Central memory CD4-positive, alpha-beta T cell (primary cell): ENCODE data around the gene NHEJ1.

Experiments
- DNase-seq: peaks from one replicate; pipeline ENCODE4 v3.0.0; 2022

Gene NHEJ1

DNA sequence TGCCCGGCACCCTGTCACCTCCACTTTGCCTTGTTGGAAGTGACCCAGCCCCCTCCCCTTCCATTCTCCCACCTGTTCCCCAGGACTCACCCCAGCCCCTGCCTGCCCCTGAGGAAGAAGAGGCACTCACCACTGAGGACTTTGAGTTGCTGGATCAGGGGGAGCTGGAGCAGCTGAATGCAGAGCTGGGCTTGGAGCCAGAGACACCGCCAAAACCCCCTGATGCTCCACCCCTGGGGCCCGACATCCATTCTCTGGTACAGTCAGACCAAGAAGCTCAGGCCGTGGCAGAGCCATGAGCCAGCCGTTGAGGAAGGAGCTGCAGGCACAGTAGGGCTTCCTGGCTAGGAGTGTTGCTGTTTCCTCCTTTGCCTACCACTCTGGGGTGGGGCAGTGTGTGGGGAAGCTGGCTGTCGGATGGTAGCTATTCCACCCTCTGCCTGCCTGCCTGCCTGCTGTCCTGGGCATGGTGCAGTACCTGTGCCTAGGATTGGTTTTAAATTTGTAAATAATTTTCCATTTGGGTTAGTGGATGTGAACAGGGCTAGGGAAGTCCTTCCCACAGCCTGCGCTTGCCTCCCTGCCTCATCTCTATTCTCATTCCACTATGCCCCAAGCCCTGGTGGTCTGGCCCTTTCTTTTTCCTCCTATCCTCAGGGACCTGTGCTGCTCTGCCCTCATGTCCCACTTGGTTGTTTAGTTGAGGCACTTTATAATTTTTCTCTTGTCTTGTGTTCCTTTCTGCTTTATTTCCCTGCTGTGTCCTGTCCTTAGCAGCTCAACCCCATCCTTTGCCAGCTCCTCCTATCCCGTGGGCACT lies 21.9 kb upstream of the NHEJ1 start:
- DNase-seq = no peak

DNA sequence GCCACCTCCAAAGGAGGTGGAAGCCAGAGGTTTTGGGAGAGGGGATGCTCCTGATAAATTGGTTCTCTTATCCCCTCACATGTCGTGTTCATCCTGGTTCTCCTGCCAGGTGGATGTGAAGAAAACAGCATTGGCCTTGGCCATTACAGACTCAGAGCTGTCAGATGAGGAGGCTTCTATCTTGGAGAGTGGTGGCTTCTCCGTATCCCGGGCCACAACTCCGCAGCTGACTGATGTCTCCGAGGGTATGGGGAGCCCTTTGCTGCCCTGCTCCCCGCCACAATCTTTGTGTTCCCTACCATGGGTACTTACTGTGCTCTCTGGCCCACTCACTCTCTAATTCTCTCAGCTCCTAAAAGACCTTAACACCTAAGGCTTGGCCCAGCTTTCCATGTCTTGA lies 20.9 kb upstream of the NHEJ1 start:
- no peak for DNase-seq

DNA sequence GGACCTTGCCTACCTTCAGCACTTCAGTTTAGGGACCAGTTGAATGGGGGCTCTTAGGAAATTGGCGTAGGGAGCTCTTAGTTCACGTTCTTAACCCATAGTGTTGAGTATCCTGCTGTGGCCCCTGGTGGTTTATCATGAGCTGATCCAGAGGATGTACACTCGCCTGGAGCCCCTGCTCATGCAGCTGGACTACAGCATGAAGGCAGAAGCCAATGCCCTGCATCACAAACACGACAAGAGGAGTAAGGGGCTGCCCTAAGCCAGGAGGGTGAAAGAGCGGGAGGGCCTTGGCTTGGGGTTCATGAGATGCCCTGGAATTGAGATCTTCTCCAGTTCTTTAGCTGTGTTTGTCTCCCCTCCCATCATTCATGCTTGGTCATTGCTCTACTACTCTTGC lies 20.3 kb upstream of the NHEJ1 start:
- DNase-seq = no peak

DNA sequence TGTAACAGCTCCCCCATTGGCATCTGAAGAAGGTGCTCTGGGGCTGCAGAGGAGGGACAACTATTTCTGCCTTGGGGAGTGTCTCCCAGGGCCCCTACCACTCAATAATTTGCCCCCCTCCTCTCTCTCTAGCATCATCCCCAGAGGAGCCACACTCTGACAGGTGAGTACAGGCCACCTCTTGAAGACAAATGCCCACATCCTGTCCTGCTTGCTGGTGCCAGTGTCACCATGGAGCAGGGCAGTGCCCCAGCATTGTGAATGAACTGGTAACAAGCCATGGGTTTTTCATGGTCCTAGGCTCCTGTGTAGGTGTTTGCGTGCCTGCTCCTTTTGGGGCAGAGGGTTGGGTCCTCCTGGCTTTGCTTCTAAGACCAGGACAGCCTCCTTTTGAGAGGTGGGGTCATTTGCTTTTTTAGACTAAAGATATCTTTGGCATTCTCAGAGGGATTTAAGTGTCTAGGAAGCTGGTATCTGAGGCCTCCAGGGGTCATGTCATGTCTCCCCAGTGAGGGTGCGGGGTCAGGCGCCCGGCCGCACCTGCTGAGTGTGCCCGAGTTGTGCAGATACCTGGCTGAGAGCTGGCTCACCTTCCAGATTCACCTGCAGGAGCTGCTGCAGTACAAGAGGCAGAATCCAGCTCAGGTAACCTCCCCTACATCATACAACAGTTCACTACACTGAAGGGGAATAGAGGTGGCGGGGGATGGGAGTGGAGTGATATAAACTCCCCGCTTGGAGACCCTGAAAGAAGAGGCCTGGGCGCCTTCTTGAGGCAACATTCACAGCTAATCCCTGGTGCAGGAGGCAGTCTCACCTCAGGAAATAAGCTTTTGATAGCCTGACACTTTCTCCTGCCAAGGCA lies 19.2 kb upstream of the NHEJ1 start:
- no peak for DNase-seq

DNA sequence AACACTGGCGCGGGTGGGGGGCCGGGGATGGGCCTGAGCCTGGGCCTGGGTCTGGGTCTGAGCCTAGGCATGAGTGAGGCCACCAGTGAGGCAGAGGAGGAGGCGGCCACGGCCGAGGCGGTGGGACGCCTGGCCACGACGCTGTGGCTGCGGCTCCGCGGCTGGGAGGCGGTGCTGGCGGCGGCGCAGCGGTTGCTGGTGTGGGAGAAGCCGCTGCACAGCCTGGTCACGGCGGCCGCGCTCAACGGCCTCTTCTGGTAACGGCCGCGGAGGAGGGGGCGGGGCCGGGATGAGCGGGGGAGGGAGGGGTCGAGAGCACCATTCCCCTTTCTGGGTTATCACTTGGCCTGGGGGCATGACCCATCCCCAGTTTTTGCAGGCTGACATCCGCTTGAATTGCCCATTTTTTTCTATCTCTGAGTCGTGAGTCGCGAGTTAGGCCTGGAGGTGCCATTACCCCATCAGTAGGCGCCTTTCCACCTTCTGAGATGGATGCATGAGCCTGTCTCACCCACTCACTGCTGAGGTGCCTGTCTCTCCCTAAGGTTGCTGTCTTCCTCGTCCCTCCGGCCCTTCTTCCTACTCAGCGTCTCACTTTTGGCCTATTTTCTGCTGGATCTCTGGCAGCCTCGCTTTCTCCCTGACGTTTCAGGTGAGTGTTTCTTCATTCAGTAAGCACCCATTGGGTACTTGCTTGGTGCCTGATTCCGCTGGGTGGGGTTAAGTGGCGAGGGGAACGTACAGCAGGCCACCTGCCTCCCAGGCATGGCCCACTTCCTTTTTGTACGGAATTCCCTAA lies 18.0 kb upstream of the NHEJ1 start:
- peak; percentile 35 for DNase-seq

DNA sequence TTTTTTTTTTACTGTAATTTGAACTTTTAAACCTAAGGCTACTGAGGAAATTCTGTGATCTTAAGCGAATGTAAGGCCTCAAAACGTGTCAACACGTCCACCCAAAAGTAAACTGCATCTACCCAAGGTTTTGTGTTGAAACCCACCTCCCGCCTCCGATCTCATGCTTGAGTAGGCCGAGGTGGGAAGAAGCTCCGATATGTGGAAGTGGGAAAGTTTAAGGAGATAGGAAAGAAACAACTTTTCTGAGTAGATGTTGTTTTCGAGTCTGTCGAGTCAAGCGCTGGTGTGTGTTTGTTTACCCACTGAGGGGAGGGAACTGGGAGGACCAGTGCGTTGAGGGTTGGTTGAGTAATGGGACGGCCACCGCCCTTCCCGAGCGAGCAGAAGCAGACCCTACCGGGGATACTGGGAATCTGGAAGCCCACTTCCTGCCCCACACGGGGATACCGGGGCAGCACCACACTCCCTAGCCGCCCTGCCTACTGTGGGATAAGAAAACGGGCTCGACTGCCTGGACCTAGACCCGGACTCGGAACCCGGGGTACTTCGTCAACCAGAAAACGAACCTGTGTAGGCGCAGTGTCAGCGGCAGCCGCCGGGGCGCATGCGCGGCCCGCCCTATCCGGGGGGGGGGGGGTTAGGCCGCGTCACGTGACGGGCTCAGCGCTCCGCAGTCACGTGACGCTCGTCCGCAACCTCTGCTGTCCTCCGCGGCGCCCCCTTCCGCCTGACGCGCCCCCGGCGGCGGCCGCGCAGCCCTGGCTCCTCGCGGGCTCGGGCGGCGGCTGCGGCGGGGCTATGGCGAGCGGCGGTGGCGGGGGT lies 17.1 kb upstream of the NHEJ1 start, which contains the start of gene RETREG2:
Gene RETREG2, plus strand, starts transcription at position 724 of the 825 bp plus-strand sequence. Its CDS starts 78 bp downstream, at position 802.
- peak; percentile 85 for DNase-seq

DNA sequence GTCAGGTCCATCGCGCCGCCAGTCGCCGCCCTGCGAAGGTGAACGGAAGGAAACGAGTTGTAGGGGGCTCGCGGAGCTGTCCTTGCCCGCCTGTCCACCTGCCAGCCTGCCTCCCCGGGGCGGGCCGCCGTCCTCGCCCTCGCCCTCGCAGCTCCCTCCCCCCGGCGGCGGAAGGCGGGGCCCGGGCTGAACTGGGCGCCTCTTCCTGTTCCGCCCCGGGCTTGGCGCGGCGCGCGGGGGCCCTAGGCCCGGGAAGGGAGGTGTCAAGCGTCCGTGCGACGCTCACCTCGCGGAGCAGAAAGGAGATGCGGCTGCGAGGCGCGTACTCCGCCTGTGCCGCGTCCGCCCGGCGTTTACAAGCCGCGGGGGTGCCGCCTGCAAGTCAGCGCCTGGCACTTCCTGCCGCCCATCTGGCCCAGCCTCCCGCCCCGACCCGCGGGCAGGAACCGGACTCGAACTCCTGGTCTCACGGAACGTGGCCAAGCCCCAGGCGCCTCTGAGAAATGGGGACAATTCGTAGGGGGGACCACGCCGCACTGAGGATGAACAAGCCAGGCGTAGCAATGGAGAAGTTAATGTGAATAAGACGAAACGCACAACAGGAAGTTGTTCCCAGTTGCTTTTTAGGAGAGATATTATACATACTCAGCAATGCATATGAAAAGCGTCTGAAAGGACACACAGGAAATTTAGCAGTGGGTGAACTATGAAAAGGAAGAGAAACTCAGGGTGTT lies 16.4 kb upstream of the NHEJ1 start, which contains the start of gene CNPPD1:
Gene CNPPD1, minus strand, starts transcription at position 108 of the 734 bp plus-strand sequence. Its CDS starts 97 bp downstream, at position 11.
- DNase-seq = peak; percentile 89

DNA sequence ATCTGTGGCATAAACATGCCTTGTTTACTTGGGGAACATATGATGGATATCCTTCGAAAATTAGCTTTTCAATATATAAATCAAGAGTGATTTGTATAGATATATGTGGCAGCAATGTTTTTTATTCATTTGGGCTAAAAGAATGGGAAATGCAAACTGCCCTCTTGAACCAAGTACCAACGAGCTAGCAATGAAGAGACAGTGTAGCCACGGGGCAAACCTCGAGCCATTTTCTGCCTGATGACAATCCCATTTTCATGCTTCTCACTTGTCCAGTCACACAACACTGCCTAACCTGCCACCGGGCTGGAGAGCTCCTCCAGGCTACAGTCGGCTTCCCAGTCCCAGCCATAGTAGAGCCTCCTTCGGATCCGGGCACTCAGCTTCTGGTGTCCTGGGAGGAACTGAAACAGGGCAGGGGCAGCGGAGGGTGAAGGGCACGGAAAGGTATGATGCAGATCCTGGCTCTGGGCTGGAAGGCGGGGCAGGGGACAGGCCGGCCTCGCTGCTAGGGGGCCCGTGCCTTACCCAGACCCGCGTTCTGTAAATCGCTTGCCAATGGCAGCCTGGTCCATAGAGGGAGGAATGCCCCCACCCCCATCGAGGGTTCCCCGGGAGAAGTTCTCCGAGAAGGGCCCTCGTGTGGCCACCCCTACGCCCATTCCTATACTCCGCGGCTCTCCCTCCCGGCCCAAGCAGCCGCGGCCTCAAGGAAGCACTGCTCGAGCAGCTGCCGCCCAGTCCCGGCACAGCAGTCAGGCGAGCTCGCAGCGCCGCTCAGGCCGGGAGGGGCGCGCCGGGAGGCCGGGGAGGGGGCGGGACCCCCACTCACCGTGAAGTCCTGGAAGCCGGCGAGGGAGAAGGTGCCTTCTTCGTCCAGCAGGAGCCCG lies 15.6 kb upstream of the NHEJ1 start:
- peak; percentile 8 for DNase-seq

DNA sequence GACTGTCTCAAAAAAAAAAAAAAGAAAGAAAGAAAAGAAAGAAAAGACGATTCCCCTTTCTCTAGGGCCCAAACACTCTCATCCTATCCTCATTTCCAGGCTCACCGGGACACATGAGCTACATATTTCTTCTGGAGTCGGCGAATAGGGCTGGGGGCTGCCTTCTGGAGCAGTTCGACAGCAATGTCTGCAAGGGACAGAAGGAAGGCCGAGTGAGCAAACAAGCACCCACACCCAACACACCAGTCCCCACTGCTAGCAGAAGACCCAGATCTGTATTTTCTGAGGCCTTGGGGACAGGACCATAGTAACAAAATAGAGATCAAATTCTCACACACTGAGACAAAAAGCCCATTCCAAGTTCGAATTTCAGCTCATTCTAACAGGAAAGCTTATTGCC lies 14.9 kb upstream of the NHEJ1 start:
- no peak for DNase-seq

DNA sequence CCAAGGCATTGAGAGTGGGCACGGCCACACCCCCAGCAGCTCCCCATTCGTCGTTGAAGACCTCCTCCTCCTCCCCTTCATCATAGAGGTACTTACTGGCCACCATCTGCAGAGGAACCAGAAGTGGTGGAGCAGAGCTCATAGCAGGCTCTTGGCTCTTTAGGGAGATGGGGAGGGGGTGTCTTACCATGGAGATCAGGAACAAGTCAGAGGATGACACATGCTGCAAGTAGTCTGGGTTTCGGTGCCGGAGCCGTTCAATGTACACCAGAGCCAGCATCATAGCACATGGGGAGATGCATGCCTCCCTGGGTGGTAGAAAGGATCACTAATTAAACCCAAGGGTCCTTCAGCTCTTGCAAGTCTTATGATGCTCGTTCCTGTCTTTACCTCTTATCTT lies 14.2 kb upstream of the NHEJ1 start:
- DNase-seq = no peak

DNA sequence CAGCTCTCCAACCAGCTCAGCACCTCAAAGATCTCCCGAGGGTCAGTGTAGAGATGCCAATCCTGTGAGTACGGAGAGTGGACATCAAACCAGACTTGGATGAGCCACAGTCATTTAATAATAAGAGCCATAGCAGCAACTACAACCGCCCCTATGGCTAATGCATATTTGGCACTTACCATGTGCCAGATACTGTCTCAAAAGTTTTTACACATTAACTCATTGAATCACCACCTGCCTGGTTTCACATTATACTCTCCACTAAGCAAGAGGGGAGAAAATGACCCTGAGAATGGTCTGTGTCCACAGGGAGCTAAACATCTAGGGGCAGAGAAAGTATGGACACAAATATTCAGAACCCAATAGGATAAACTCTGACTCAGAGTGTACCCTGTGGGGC lies 13.5 kb upstream of the NHEJ1 start:
- no peak for DNase-seq

DNA sequence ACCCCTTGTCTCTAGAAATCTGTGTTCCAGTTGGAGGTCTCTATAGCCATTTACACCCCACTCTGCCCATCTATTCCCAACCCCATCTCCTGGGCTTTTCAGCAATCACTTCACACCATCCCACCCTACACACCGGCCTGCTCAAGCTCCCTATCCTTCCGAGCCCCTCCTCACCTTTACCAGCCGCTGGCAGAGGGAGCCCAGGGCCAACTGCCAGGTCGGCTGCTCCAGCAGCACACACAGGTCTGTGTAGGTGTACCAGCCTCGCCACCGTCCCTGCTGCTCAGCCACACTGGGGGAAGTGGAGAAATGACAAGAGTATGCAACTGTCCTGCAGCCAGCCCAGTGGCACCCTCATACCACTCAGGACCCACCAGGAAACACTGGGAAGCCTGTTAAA lies 12.6 kb upstream of the NHEJ1 start:
- DNase-seq = no peak

DNA sequence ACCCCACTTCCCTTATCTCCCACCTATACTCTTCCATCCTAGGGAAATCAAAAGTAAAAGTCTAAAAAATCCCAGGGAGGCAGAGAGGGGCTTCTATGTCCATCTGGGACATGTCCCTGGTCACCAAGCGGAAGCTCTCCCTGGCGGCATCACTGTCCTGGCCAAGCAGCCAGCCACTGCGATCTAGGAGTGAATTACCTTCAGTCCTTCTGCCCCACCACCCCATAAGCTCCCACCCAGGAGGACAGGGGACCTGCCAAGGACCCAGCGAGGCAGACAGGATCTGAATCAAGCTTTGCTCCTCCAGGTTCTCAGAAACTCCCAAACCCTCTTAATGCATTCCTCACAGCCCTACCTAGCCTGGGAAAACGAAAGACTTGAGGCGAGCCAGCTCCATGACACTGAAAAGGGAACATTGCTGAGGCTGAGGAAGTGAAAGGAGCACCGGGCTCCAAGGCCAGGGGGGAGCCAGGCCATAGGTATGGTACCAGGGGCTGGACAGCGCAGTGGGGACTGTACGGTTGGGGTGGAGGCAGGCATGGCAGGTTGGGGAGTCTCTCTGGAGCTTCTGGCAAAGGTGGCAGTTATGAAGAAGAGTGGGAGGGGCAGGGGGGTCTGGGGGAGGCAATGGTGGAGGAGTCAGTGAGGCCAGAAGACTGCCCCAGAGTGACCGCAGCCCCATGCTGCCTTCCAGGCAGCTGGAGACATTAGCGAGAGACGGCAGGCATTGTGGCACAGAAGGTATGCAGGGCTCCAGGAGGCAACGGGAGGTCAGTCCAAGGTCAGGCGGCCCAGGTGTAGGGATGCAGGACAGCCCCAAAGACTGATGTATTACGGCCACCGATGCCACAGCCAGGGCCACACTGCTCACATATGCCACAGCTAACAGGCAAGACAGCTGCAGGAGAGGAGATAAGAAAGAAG lies 11.9 kb upstream of the NHEJ1 start:
- no peak for DNase-seq

DNA sequence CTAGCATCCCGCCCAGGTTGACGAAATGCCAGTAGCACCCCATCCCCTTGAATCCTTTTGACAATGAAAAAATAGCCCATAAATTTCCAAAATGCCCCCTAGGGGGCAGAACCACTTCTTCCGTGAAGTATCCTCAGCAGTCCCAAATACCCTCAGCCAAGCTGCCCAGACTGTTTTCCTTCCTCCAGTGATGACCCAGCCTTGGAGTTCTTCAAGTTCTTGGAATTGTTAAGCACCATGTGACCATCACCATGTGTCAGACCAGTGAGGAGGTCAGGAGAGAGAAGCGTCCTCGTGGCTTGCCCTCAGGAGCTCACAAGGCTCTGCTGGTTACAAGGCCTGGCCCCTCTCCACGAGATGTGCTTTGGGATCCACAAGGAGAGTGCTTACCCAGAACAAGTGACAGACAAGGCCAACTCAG lies 10.6 kb upstream of the NHEJ1 start:
- peak; percentile 44 for DNase-seq

DNA sequence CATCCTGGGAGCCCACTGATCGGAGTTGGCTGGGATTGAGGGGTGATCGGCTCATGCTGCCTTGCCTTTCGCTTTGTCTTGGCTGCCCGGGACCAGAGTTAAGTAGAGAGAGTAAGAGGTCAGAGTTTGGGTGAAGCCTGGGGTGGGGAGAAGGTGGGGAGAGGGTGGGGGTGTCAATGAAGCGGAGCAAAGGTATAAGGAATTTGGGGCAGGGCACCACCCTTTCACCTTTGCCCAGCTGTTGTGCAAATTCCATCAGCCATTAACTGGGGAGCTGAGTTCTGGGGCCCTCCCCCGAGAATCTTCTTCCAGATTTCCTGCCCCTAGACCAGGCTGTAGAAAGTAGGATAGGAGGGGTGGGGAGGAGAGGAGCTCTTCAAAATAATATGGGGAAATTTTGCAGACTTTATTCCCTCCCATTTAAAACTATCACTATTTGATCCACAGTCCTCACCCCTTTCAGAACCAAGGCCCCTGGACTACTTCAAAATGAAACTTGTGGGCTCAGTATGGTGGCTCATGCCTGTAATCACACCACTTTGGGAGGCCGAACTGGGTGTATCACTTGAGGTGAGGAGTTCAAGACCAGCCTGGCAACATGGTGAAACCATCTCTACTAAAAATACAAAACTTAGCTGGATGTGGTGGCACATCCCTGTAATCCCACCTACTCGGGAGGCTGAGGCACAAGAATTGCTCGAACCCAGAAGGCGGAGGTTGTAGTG lies 9.5 kb upstream of the NHEJ1 start, which contains the start of gene SLC23A3:
Gene SLC23A3, minus strand, starts transcription at position 100 of the 725 bp plus-strand sequence. Its CDS starts 45 bp downstream, at position 55.
- no peak for DNase-seq

DNA sequence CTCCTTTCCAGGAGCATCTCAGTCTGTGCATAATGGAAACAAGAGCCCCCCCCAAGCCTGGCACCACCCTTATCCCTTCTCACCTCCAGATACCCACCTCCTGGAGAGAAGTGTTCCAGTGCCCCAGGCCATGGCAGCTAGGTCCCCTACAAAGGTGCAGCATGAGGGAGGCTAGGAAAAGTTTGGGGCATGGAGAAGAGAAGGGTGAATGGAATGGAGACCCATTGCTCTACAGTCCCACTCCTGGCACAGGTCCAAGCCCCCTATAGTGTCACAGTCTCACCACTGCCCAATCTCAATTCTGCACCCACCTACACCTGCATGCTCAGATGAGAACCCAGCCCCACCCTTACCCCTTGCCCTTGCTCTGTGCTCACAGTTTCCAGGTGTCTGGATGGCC lies 8.3 kb upstream of the NHEJ1 start:
- DNase-seq = no peak

DNA sequence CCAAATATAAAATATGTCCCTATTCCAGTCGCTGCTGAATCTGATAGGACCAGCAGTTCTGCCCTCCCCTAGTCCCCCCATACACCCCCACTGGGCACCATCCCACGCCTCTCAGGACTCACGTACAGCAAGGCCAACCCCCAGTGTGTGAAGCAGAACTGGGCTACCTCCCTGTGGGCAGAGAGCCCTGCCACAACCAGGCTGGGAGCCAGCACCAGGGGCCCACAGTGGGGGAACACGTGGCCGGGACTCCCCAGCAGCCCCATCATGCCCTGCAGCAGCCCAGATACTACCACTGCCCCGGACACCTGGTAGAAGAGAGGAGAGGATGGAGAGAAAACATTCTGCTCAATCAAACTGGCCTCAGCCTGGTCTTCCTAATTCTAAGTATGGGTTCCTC lies 7.9 kb upstream of the NHEJ1 start:
- no peak for DNase-seq

DNA sequence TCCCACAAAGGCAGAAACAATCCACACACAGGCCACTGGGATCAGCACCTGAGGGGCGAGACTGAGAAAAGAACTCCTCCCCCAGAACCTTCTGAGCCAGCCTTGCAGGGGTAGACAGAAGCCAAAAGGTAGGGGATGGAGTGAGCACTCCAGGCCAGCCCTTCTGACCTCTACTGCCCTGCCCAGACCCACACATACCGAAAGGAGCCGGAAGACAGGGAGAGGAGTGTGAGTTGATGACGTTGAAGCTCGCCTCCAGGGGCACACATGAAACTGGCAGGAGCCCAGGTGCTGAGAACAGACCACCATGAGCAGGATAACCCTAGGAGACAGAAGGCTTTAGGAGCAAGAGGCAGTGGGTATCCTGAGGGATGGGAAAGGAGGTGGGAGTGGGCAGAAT lies 7.4 kb upstream of the NHEJ1 start:
- no peak for DNase-seq
